ENCODE results near the gene ADIG.
A peak's percentile ranks its signal among the peaks of the same experiment; 100 is the strongest.

ADIG gene

DNA sequence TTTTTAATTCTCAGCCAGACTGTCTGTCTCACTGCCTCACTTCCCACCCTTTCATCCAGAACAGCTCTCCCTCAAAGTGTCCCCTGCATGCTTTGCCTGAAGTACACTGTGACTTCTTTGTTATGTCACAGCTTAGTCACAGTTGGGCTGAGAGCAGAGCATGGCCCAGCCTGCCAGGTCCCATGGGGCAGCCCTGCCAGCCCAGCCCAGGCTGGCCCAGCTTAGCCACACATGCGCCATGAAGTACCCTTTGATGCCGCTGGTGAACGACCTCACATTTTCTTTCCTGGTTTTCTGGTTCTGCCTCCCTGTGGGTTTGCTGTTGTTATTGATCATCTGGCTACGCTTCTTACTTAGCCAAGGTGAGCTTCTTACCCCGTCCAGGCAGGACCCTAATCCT, at the start of gene ADIG:
ADIG (plus strand) TSS at position 185 of the 400 bp plus-strand sequence; CDS start at position 239, 54 bp downstream.
- Histone ChIP-seq H3K4me1 (peaks cover 38% of the 10 kb centered on the region), H3K4me2 (peak within 1 kb of the TSS; percentile 58), H3K36me3 (peaks cover 14% of the 10 kb centered on the region), H3K9me3 (no peaks in the 10 kb centered on the region), H3K27ac (peak within 1 kb of the TSS; percentile 52), H3K4me3 (no peak within 1 kb of the TSS), H3K9ac (peak within 1 kb of the TSS; percentile 2; the same call in 1 of the 2 replicates), H3K27me3 (no peaks in the 10 kb centered on the region), H4K20me1 (no peaks in the 10 kb centered on the region)
- no peak for TF ChIP-seq Cebpa-rat (IDR thresholded peaks at IDR 0.05)

DNA sequence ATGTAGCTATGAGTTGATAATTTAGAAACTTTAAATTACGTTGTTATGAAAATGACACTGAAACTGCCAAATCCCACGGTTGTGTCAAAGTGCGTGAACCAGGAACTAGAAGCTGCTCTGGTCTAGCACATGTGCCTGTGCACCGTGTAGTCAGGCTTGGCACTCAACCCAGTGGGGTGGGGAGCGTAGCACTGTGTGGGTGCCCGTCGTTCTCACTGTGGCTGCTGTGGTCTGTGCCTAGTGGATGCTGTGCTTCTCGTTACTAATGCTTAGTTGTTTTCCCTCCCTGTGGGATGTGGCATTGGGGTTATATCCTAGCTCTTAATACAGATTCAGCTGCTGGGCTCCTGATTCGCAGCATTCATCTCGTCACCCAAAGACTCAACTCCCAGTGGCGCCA, 46.2 kb upstream of the ADIG start:
- no peak for TF ChIP-seq Cebpa-rat (IDR thresholded peaks at IDR 0.05)
- no peaks in the 10 kb centered on the region for H3K27me3 ChIP-seq
- no peak overlapping the region for H3K9ac ChIP-seq
- H3K9me3 ChIP-seq: peaks cover 6% of the 10 kb centered on the region; the same call in 1 of the 2 replicates
- H3K4me1 ChIP-seq: no peaks in the 10 kb centered on the region
- no peak overlapping the region for H3K4me3 ChIP-seq
- no peak overlapping the region for H3K27ac ChIP-seq
- H3K4me2 ChIP-seq: no peak overlapping the region
- peaks cover 96% of the 10 kb centered on the region for H3K36me3 ChIP-seq
- no peaks in the 10 kb centered on the region for H4K20me1 ChIP-seq

DNA sequence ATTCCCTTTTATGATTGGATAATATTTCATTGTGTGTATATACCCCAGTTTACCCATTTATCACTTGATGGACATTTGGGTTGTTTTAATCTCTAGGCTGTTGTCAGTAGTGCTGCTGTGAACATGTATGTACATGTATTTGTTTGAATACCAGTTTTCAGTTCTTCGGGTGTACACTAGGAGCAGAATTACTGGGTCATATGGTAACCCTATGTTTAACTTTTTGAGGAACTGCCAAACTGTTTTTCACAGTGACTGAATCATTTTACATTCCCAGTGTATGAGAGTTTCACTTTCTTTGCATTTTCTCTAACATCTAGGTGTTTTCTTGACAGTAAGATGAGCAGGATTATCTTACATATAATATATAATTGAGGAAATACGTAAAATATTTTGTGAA, 44.7 kb upstream of the ADIG start:
- peaks cover 6% of the 10 kb centered on the region; the same call in 1 of the 2 replicates for H3K9me3 ChIP-seq
- TF ChIP-seq Cebpa-rat (IDR thresholded peaks at IDR 0.05): no peak
- H3K27me3 ChIP-seq: no peaks in the 10 kb centered on the region
- no peak overlapping the region for H3K27ac ChIP-seq
- no peak overlapping the region for H3K4me3 ChIP-seq
- no peak overlapping the region for H3K4me2 ChIP-seq
- H3K4me1 ChIP-seq: no peaks in the 10 kb centered on the region
- peaks cover 100% of the 10 kb centered on the region for H3K36me3 ChIP-seq
- no peak overlapping the region for H3K9ac ChIP-seq
- H4K20me1 ChIP-seq: no peaks in the 10 kb centered on the region

DNA sequence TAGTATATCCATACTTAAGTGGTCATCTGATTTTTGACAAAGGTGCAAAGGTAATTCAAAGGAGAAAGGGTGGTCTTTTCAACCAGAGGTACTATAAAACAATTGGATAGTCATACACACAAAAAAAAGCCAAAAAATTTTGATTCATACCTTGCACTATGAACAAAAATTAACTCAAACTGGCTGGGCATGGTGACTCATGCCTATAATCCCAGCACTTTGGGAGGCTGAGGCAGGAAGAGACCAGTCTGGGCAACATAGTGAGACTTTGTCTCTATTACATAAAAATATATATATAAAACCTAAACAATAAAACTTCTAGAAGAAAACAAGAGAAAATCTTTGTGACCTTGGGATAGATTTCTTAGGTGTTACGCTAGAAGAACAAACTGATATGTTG, 43.8 kb upstream of the ADIG start:
- H4K20me1 ChIP-seq: no peaks in the 10 kb centered on the region
- peaks cover 100% of the 10 kb centered on the region for H3K36me3 ChIP-seq
- H3K4me2 ChIP-seq: no peak overlapping the region
- no peak overlapping the region for H3K27ac ChIP-seq
- H3K9ac ChIP-seq: no peak overlapping the region
- no peaks in the 10 kb centered on the region for H3K27me3 ChIP-seq
- H3K4me1 ChIP-seq: no peaks in the 10 kb centered on the region
- peaks cover 6% of the 10 kb centered on the region; the same call in 1 of the 2 replicates for H3K9me3 ChIP-seq
- no peak overlapping the region for H3K4me3 ChIP-seq
- no peak for TF ChIP-seq Cebpa-rat (IDR thresholded peaks at IDR 0.05)

DNA sequence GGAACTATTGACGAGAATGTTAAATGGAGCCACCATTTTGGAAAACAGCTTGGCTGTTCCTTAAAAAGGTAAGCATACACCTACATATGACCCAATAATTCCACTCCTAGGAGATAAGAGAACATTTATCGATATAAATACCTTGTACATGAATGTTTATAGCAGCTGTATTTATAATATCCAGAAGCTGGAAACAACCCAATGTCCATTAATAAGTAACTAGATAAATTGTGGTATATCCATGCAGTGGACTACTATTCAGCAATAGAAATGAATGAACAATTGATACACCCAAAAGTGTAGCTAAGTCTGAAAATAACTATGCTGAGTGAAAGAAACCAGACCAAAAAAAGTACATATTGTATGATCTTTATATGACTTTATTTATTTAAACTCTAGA, 42.2 kb upstream of the ADIG start:
- no peak overlapping the region for H3K27ac ChIP-seq
- H3K4me3 ChIP-seq: no peak overlapping the region
- no peak for TF ChIP-seq Cebpa-rat (IDR thresholded peaks at IDR 0.05)
- H3K9me3 ChIP-seq: peaks cover 6% of the 10 kb centered on the region; the same call in 1 of the 2 replicates
- H3K36me3 ChIP-seq: peaks cover 100% of the 10 kb centered on the region
- H4K20me1 ChIP-seq: no peaks in the 10 kb centered on the region
- no peaks in the 10 kb centered on the region; the same call in 1 of the 2 replicates for H3K4me1 ChIP-seq
- no peak overlapping the region for H3K9ac ChIP-seq
- no peak overlapping the region for H3K4me2 ChIP-seq
- H3K27me3 ChIP-seq: no peaks in the 10 kb centered on the region

DNA sequence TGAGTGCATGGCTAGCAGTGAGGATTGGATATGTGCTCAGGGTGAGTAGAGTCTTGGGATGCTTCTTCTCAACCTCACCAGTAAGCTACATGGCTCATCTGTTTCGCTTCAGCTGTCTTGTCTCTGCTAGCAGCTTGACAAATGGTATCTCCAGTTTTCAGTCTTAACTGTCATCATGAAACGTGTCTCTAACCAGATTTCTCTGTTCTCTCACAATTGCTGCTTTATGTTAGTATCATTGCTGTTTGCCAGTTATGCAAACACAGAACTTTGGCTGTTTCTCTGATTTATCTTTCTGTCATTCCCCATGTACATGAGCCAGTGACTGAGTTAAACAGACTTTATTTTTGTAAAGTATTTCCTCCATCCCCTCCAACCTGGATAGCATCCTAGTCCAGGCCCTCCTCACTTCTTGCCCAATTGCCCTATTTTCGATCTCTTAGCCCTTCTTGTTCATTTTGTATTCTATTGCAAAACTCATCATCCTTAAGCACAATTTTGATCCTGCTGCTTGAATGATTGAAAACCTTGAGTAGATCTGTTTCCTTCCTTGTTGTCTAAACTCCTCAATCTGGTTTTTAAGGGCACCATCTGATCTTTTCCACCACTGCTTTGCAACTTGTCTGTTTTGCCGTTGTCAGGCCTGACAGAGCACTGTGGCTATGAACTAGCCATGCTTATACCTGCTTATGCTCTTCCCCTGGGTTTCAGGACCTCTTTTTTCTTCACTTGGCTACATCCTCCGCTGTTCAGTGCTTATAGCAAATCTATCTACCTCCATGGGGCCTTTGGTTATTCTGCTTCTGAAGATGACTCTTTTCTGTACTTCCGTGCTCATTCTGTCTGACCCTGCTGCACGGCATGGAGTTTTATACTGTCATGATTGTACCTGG, 37.7 kb upstream of the ADIG start:
- no peaks in the 10 kb centered on the region; the same call in 1 of the 2 replicates for H3K4me1 ChIP-seq
- H3K9me3 ChIP-seq: no peaks in the 10 kb centered on the region
- no peak overlapping the region for H3K9ac ChIP-seq
- no peak overlapping the region for H3K4me3 ChIP-seq
- H3K36me3 ChIP-seq: peaks cover 100% of the 10 kb centered on the region
- H4K20me1 ChIP-seq: no peaks in the 10 kb centered on the region
- H3K4me2 ChIP-seq: no peak overlapping the region
- H3K27ac ChIP-seq: no peak overlapping the region
- H3K27me3 ChIP-seq: no peaks in the 10 kb centered on the region
- TF ChIP-seq Cebpa-rat (IDR thresholded peaks at IDR 0.05): no peak

DNA sequence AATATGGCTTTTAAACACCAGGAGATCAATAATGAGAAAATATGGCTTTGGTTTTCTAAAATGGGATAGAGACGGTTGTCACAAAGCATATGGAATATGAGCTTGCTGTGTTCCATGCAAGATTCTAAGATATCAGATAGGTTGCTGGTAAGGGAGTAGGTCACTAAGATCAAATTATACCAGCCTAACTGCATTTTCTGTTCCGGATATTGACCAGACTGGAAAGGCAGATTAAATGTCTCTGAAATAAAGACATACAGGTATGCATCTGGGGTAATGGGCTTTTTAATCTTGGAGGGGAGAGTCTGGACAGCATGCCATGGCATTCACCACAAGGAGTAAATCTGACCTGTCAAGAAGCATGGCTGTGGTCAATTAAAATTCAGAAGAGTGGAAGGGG, 35.2 kb upstream of the ADIG start:
- peaks cover 97% of the 10 kb centered on the region for H3K36me3 ChIP-seq
- no peak overlapping the region for H3K4me3 ChIP-seq
- H4K20me1 ChIP-seq: no peaks in the 10 kb centered on the region
- no peak overlapping the region for H3K27ac ChIP-seq
- no peaks in the 10 kb centered on the region; the same call in 1 of the 2 replicates for H3K4me1 ChIP-seq
- H3K9me3 ChIP-seq: no peaks in the 10 kb centered on the region
- no peaks in the 10 kb centered on the region for H3K27me3 ChIP-seq
- no peak overlapping the region for H3K9ac ChIP-seq
- no peak for TF ChIP-seq Cebpa-rat (IDR thresholded peaks at IDR 0.05)
- no peak overlapping the region for H3K4me2 ChIP-seq

DNA sequence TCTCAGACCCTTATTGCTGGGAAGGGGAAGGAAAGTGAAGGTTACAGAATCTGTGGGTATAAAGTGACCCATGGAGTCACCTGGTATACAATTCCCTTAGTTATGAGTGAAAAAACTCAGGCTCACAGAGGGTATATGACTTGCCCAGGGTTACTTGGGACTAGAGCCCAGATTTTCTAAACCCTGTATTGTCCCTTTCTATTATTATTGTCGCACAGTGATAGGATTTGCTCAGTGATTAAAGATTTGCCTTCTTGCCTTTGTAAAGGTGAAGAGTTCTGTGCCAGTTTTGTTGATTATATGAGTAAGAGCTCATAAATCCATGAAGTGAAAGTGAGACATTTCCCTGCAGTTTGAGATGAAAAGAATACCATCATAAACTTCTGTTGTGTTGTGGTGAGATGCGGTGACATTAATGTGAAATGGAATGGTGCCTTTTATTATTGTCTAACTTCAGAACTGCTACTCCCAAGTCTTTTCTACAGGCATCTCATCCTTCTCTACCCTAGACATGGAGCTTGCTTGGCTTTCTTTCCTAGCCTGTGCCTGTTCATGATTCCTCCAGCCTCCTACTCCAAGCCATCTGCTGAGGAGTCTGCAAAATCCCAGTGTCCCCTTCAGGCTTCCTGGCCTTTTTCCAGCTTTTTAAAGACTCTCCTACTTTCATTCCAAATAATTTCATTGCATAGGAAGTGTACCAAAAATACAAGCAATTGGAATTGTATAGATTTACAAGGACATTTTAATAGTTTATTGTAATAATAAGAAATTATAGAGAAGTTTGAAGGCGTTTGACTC, 33.5 kb upstream of the ADIG start:
- Histone ChIP-seq H3K9ac (no peak overlapping the region), H3K27ac (no peak overlapping the region), H3K4me2 (no peak overlapping the region), H4K20me1 (no peaks in the 10 kb centered on the region), H3K9me3 (no peaks in the 10 kb centered on the region), H3K4me1 (no peaks in the 10 kb centered on the region; the same call in 1 of the 2 replicates), H3K36me3 (peaks cover 97% of the 10 kb centered on the region), H3K4me3 (no peak overlapping the region), H3K27me3 (no peaks in the 10 kb centered on the region)
- no peak for TF ChIP-seq Cebpa-rat (IDR thresholded peaks at IDR 0.05)

DNA sequence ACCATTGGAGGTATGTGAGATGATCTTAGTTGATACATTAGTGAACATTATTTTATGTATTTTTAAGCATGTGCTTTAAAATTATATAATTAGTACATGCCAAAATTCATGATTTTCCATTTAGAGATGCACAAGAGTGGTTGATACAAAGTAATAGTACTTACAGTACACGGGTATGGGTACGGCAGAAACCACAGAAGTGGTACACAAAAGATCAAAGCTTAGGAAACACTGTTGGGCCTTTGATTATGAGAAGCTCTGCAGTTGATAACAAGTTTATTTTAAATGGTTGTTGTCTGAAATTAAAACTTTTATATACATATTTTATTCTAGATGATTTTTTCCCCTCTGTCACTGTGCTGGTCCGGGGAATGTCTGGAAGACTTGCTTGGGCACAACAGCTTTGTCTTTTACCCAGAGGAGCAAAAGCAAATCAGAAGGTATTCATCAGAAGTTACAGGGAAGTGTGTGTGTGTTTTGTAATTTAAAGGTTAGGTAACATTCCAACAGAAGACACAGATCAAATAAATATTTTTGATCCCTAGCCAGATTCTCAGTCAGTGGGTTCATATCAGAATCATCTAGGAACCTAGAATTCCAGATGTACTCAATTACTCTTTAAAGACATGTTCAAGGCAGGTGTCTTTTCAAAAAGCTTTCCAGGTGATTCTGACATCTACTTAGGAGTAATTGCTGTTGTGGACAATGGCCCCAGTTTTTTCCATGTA, 32.5 kb upstream of the ADIG start:
- Histone ChIP-seq H3K4me2 (no peak overlapping the region), H3K36me3 (peaks cover 97% of the 10 kb centered on the region), H3K9ac (no peak overlapping the region), H4K20me1 (no peaks in the 10 kb centered on the region), H3K9me3 (no peaks in the 10 kb centered on the region), H3K4me3 (no peak overlapping the region), H3K4me1 (no peaks in the 10 kb centered on the region), H3K27me3 (no peaks in the 10 kb centered on the region), H3K27ac (no peak overlapping the region)
- TF ChIP-seq Cebpa-rat (IDR thresholded peaks at IDR 0.05): no peak
